ENCODE measurements around the gene SH3D21.

Gene SH3D21

GRCh38 chr1:36366091-36366661 lies 60.0 kb downstream of the SH3D21 start:
- no peak for DNase-seq

- DNase-seq = no peak
Measured at GRCh38 chr1:36367066-36367465, 60.9 kb downstream of the SH3D21 start.

- no peak for DNase-seq
Measured at GRCh38 chr1:36367798-36368197, 61.6 kb downstream of the SH3D21 start.

GRCh38 chr1:36369061-36369861 lies 63.1 kb downstream of the SH3D21 start:
- peak; percentile 64 for DNase-seq

All from COR-L47 (cell line).